ENCODE results near the gene ANKRD39.

The ANKRD39 gene

DNA sequence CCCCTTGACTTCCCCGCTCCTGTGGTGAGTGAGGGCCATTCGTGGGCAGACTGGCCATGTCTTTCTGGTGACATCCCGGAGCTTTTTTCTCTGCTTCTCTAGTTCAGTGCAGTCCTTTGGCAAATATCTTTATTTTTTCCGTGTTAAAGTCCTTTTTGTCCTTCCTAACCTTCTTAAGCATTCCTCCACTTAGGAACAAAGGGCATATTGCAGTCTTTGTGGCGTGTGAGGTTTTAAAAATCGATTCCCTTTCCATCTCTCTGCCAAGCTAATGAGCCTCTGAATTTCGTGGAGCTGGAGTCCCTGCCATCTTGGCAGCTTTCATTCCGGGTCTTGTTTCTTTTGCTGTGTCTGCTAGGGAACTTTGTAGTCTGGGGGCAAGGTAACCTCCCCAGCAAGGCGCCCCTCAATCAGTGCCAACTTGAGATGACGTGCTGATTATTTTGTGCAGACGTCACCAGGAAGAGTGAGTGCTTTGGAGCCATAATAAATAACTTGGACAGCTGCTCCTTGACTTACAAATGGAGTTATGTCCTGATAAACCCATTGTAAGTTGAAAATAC, 36.6 kb downstream of the ANKRD39 start:
- no peak for DNase-seq (ENCODE audit: extremely low spot score)

DNA sequence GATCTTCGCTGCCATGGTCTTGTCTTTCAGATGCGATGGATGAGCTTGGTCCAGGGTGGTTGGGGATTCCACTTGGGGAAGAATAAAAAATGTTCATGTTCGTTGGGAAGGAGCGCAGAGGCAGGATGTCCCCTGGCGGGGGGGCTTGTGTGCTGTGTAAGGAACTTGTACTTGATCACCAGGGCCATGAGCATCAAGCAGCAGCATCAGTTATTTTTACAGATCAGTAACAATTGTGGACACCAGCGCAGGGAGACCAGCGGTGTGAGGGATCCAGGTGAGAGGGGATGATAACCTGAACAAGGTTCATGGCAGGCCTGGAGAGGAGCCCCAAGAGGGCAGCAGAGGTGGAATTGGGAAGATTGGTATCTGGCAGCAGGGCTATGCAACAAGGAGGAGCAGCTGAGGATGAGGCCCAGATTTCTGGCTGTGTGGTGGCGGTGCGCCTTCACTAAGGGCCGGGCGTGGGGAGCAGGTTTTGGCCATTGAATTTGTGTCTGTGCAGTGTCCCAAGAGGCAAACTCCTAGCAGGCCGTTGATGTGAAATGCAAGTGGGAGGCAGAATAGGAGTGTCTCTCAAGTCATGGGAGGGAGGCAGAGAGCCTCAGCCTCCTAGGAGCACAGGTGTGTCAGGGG, 37.8 kb downstream of the ANKRD39 start:
- POLR2A ChIA-PET: interaction anchor here (1.0 to 1.4 kb wide), 3 partner anchors 38 to 183 kb away, joined by 3 read pairs; partner anchors contain the start of genes ANKRD39 and CNNM4
- no peak for TF ChIP-seq NFRKB (IDR thresholded peaks at IDR 0.05)
- no peak for DNase-seq (ENCODE audit: extremely low spot score)
- CTCF ChIA-PET: interaction anchor here (0.7 to 1.2 kb wide), 3 partner anchors 38 to 63 kb away, joined by 3 to 4 read pairs (median 3); partner anchors contain the start of gene ANKRD39

More for the DNA sequence above, 36.6 kb downstream of the ANKRD39 start:
- TF ChIP-seq LEF1 (IDR thresholded peaks at IDR 0.05; ENCODE audit: borderline replicate concordance) (no peak), ARNT (IDR thresholded peaks at IDR 0.05) (no peak)
- POLR2A ChIA-PET: interaction anchor here (0.9 to 1.4 kb wide), 3 partner anchors 21 to 184 kb away, joined by 3 read pairs; partner anchors contain the start of gene ANKRD39
- CTCF ChIA-PET: no interaction called here

DNA sequence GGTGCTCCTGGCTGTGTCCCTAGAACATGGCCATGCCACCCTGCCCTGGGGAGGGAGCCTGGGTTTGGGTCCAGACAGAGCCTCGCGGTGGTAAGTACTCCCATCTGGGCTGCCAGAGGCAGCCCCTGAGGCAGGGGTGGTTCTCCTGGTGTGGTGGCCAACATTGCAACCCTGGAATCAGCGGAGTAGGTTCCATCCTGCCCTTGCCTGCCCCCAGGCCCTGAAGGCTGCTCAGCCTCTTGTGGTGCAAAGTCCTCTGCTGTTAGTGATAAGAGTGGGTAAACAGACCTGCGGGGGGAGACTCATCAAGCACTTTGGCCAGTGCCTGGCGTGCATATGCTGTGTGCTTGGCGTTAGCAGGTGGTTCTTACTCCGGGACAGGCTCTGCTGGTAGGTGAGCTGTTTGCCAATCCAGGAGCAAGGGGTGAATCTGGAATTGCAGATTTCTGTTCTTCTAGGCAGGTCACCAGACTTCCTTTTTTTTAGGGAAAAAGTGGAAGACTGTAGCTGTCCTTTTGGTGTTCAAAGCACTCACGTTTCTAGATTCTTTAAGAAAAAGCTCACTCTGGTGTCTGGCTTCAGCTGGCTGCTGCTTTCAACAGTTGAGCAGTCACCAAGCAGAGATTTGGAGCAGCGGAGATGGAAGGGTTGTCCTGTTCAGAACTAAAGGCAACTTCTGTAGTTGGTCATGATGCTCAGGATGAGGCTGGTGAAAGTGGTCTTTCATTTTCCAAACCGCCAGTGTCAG, 38.5 kb downstream of the ANKRD39 start:
- TF ChIP-seq ARNT (IDR thresholded peaks at IDR 0.05) (no peak), ELF4 (IDR thresholded peaks at IDR 0.05) (no peak), SUZ12 (IDR thresholded peaks at IDR 0.05) (no peak), SP1 (IDR thresholded peaks at IDR 0.05) (no peak), BHLHE40 (IDR thresholded peaks at IDR 0.05; ENCODE audit: borderline replicate concordance) (no peak), FOXM1 (IDR thresholded peaks at IDR 0.05; ENCODE audit: borderline replicate concordance) (no peak), HDGF (IDR thresholded peaks at IDR 0.05; ENCODE audit: borderline replicate concordance) (no peak), FOXK2 (IDR thresholded peaks at IDR 0.05) (no peak), NFRKB (IDR thresholded peaks at IDR 0.05) (no peak), L3MBTL2 (conservative IDR thresholded peaks at IDR 0.05) (no peak), TARDBP (IDR thresholded peaks at IDR 0.05) (no peak), ZNF384 (IDR thresholded peaks at IDR 0.05) (no peak), CTBP1 (IDR thresholded peaks at IDR 0.05; ENCODE audit: borderline replicate concordance) (no peak), FOXA1 (IDR thresholded peaks at IDR 0.05) (no peak), LEF1 (IDR thresholded peaks at IDR 0.05; ENCODE audit: borderline replicate concordance) (no peak)
- TF ChIP-seq, protein P1, sequence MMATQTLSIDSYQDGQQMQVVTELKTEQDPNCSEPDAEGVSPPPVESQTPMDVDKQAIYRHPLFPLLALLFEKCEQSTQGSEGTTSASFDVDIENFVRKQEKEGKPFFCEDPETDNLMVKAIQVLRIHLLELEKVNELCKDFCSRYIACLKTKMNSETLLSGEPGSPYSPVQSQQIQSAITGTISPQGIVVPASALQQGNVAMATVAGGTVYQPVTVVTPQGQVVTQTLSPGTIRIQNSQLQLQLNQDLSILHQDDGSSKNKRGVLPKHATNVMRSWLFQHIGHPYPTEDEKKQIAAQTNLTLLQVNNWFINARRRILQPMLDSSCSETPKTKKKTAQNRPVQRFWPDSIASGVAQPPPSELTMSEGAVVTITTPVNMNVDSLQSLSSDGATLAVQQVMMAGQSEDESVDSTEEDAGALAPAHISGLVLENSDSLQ (IDR thresholded peaks at IDR 0.05): no peak
- ChIA-PET CTCF (interaction anchor here (0.7 to 1.2 kb wide), 3 partner anchors 38 to 62 kb away, joined by 3 to 4 read pairs (median 3); partner anchors contain the start of gene ANKRD39), POLR2A (interaction anchor here (1.0 kb wide), 1 partner anchor 59 kb away, joined by 3 read pairs; the partner anchor contains the start of gene CNNM4)
- no peak for DNase-seq (ENCODE audit: extremely low spot score)

DNA sequence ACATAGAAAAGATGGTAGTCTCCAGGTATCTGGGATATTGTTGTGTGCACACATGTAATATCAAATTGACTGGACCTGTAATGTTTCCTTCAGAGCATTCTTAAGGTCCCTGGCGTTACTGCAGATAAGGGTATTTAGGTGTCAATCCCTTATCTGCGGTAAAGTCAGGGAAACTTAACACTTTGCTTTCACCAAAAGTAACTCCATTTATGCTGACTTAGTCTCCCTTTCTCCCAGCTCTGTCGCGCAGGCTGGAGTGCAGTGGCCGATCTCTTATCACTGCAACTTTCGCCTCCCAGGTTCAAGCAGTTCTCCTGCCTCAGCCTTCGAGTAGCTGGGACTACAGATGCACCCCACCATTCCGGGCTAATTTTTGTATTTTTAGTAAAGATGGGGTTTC, 39.9 kb downstream of the ANKRD39 start:
- POLR2A ChIA-PET: interaction anchor here (1.2 to 3.2 kb wide), 2 partner anchors 55 to 130 kb away, joined by 3 to 15 read pairs; no protein-coding TSS in a partner anchor
- TF ChIP-seq ZNF384 (IDR thresholded peaks at IDR 0.05) (no peak), LEF1 (IDR thresholded peaks at IDR 0.05; ENCODE audit: borderline replicate concordance) (no peak), ELF4 (IDR thresholded peaks at IDR 0.05) (no peak), FOXA1 (IDR thresholded peaks at IDR 0.05) (no peak), L3MBTL2 (conservative IDR thresholded peaks at IDR 0.05) (no peak), FOXM1 (IDR thresholded peaks at IDR 0.05; ENCODE audit: borderline replicate concordance) (no peak), HDGF (IDR thresholded peaks at IDR 0.05; ENCODE audit: borderline replicate concordance) (no peak), NFRKB (IDR thresholded peaks at IDR 0.05) (no peak), BHLHE40 (IDR thresholded peaks at IDR 0.05; ENCODE audit: borderline replicate concordance) (no peak), SUZ12 (IDR thresholded peaks at IDR 0.05) (no peak), FOXK2 (IDR thresholded peaks at IDR 0.05) (no peak), SP1 (IDR thresholded peaks at IDR 0.05) (no peak), CTBP1 (IDR thresholded peaks at IDR 0.05; ENCODE audit: borderline replicate concordance) (no peak), ARNT (IDR thresholded peaks at IDR 0.05) (no peak), TARDBP (IDR thresholded peaks at IDR 0.05) (no peak)
- TF ChIP-seq, protein P1 (IDR thresholded peaks at IDR 0.05): no peak
- CTCF ChIA-PET: interaction anchor here (0.6 kb wide), 1 partner anchor 10 kb away, joined by 3 read pairs; no protein-coding TSS in a partner anchor
- DNase-seq (ENCODE audit: extremely low spot score): no peak

DNA sequence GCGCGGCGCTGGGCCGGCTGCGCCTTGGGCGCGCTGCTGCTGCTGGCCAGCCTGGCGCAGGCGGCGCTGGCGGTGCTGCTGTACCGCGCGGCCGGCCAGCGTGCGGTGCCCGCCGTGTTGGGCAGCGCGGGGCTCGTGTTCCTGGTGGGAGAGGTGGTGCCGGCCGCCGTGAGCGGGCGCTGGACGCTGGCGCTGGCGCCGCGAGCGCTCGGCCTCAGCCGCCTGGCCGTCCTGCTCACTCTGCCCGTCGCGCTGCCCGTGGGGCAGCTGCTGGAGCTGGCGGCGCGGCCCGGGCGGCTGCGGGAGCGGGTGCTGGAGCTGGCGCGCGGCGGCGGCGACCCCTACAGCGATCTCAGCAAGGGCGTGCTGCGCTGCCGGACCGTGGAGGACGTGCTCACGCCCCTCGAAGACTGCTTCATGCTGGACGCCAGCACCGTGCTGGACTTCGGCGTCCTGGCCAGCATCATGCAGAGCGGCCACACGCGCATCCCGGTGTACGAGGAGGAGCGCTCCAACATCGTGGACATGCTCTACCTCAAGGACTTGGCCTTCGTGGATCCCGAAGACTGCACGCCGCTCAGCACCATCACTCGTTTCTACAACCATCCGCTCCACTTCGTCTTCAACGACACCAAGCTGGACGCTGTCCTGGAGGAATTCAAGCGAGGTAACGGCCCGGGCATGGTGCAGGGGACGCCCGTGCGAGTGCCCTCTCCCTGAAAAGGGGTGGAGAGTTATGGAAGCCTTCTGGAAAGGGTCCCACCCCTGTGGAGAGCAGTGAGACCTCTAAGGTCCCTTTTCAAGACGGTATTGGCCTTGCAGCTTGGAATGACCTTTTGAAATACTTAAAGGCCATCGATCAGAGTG, 40.7 kb downstream of the ANKRD39 start:
- ChIA-PET CTCF (interaction anchor here (0.6 kb wide), 1 partner anchor 88 kb away, joined by 3 read pairs; no protein-coding TSS in a partner anchor), POLR2A (interaction anchor here (0.8 to 3.2 kb wide), 18 partner anchors 16 to 281 kb away, joined by 3 to 15 read pairs (median 4); partner anchors contain the start of genes ANKRD39 and KANSL3)

More for the DNA sequence above, 40.7 kb downstream of the ANKRD39 start:
- peak; percentile 41; the same call in 1 of the 2 replicates for TF ChIP-seq L3MBTL2 (conservative IDR thresholded peaks at IDR 0.05)
- TF ChIP-seq SP1 (IDR thresholded peaks at IDR 0.05): no peak
- no peak for DNase-seq (ENCODE audit: extremely low spot score)
